ENCODE measurements around the gene ABTB1. TPM values are rescaled to one million over a fixed set of nuclear protein-coding genes. Genes with fewer than 3 reads are reported as not detected.
"Not testable (repeated sequence)": the region's sequence is repeated elsewhere in the genome, so short reads cannot be mapped to it uniquely, and the experiment has no call there.

ABTB1 gene
- total RNA-seq, 2 donors from 2014 or later: 12.2 to 27.6 TPM

- DNase-seq (ENCODE audit: low spot score in 2 of 2) (no peak), ATAC-seq (no peak)
- no peaks in the 10 kb centered on the region for H3K9me3 Mint-ChIP-seq
- peak overlapping the region; percentile 29 to 33 for H3K27ac Mint-ChIP-seq
- no peaks in the 10 kb centered on the region for H3K36me3 Mint-ChIP-seq
These were observed 28.6 kb downstream of the ABTB1 start for GRCh38 chr3:127701280-127701911.

GRCh38 chr3:127702151-127702578 is 29.4 kb downstream of the ABTB1 start:
- no peak for DNase-seq (ENCODE audit: low spot score in 2 of 2)
- H3K27ac Mint-ChIP-seq: peak overlapping the region in 1 of 2 donors; percentile 33
- H3K36me3 Mint-ChIP-seq: no peaks in the 10 kb centered on the region
- no peak for ATAC-seq
- H3K9me3 Mint-ChIP-seq: no peaks in the 10 kb centered on the region

GRCh38 chr3:127704840-127705239 is 32.1 kb downstream of the ABTB1 start:
- not testable (repeated sequence) for ATAC-seq; DNase-seq (ENCODE audit: low spot score in 2 of 2); H3K36me3 Mint-ChIP-seq; H3K27ac Mint-ChIP-seq; H3K9me3 Mint-ChIP-seq

GRCh38 chr3:127706312-127706711 is 33.6 kb downstream of the ABTB1 start:
- no peak for DNase-seq (ENCODE audit: low spot score in 2 of 2)
- no peaks in the 10 kb centered on the region for H3K36me3 Mint-ChIP-seq
- H3K27ac Mint-ChIP-seq: no peak overlapping the region
- ATAC-seq: no peak
- H3K9me3 Mint-ChIP-seq: no peaks in the 10 kb centered on the region

- DNase-seq (ENCODE audit: low spot score in 2 of 2) (peak in 1 of 2 donors; percentile 33), ATAC-seq (no peak)
- Mint-ChIP-seq H3K36me3 (no peaks in the 10 kb centered on the region), H3K27ac (no peak overlapping the region), H3K9me3 (no peaks in the 10 kb centered on the region)
These were observed 34.1 kb downstream of the ABTB1 start for GRCh38 chr3:127706785-127707351.

GRCh38 chr3:127707851-127708411 is 35.2 kb downstream of the ABTB1 start:
- Mint-ChIP-seq H3K9me3 (no peaks in the 10 kb centered on the region), H3K27ac (no peak overlapping the region), H3K36me3 (no peaks in the 10 kb centered on the region)
- ATAC-seq: no peak
- no peak for DNase-seq (ENCODE audit: low spot score in 2 of 2)

- Mint-ChIP-seq H3K9me3 (no peaks in the 10 kb centered on the region), H3K27ac (no peak overlapping the region), H3K36me3 (no peaks in the 10 kb centered on the region)
- ATAC-seq (no peak), DNase-seq (ENCODE audit: low spot score in 2 of 2) (no peak)
These were observed 36.1 kb downstream of the ABTB1 start for GRCh38 chr3:127708837-127709236.

- no peaks in the 10 kb centered on the region for H3K36me3 Mint-ChIP-seq
- H3K27ac Mint-ChIP-seq: no peak overlapping the region
- DNase-seq (ENCODE audit: low spot score in 2 of 2) (no peak), ATAC-seq (no peak)
- no peaks in the 10 kb centered on the region for H3K9me3 Mint-ChIP-seq
These were observed 36.7 kb downstream of the ABTB1 start for GRCh38 chr3:127709320-127710060.

GRCh38 chr3:127710155-127710941 is 37.6 kb downstream of the ABTB1 start:
- DNase-seq (ENCODE audit: low spot score in 2 of 2) (peak in 1 of 2 donors; percentile 20), ATAC-seq (no peak)
- Mint-ChIP-seq H3K36me3 (no peaks in the 10 kb centered on the region), H3K9me3 (no peaks in the 10 kb centered on the region), H3K27ac (no peak overlapping the region)

- DNase-seq (ENCODE audit: low spot score in 2 of 2) (no peak), ATAC-seq (no peak)
- Mint-ChIP-seq H3K27ac (no peak overlapping the region), H3K36me3 (no peaks in the 10 kb centered on the region), H3K9me3 (no peaks in the 10 kb centered on the region)
These were observed 38.4 kb downstream of the ABTB1 start for GRCh38 chr3:127711021-127711695.

- ATAC-seq: no peak
- Mint-ChIP-seq H3K36me3 (no peaks in the 10 kb centered on the region), H3K9me3 (no peaks in the 10 kb centered on the region)
These were observed 39.1 kb downstream of the ABTB1 start for GRCh38 chr3:127711896-127712295.

GRCh38 chr3:127712461-127712860 is 39.7 kb downstream of the ABTB1 start:
- Mint-ChIP-seq H3K9me3 (no peaks in the 10 kb centered on the region), H3K36me3 (no peaks in the 10 kb centered on the region), H3K27ac (no peak overlapping the region)
- DNase-seq (ENCODE audit: low spot score in 2 of 2) (no peak), ATAC-seq (no peak)

More at GRCh38 chr3:127711896-127712295, 39.1 kb downstream of the ABTB1 start:
- no peak for DNase-seq (ENCODE audit: low spot score in 2 of 2)
- no peak overlapping the region for H3K27ac Mint-ChIP-seq

- Mint-ChIP-seq H3K9me3 (no peaks in the 10 kb centered on the region), H3K36me3 (no peaks in the 10 kb centered on the region), H3K27ac (no peak overlapping the region)
- DNase-seq (ENCODE audit: low spot score in 2 of 2) (no peak), ATAC-seq (no peak)
These were observed 40.4 kb downstream of the ABTB1 start for GRCh38 chr3:127712881-127713771.

- ATAC-seq (no peak), DNase-seq (ENCODE audit: low spot score in 2 of 2) (no peak)
- Mint-ChIP-seq H3K36me3 (no peaks in the 10 kb centered on the region), H3K9me3 (no peaks in the 10 kb centered on the region), H3K27ac (no peak overlapping the region)
These were observed 41.4 kb downstream of the ABTB1 start for GRCh38 chr3:127714125-127714571.

- H3K27ac Mint-ChIP-seq: no peak overlapping the region
- ATAC-seq (no peak), DNase-seq (ENCODE audit: low spot score in 2 of 2) (no peak)
- no peaks in the 10 kb centered on the region for H3K9me3 Mint-ChIP-seq
- H3K36me3 Mint-ChIP-seq: no peaks in the 10 kb centered on the region
These were observed 42.1 kb downstream of the ABTB1 start for GRCh38 chr3:127714866-127715265.
